ENCODE measurements around the gene MAB21L1. TPM values are rescaled to one million over a fixed set of nuclear protein-coding genes. Genes with fewer than 3 reads are reported as not detected.
A peak's percentile ranks its signal among the peaks of the same experiment; 100 is the strongest.

MAB21L1 gene
- total and polyA plus RNA-seq, 2 experiments from 2014 or later, result 0.78 TPM; not detected in 1

- no peak for TF ChIP-seq ZNF462 (CRISPR knock-in tag; IDR thresholded peaks at IDR 0.05)
- TF ChIP-seq ZNF114 (CRISPR knock-in tag; IDR thresholded peaks at IDR 0.05), result no peak
- TF ChIP-seq ZNF331 (CRISPR knock-in tag; IDR thresholded peaks at IDR 0.05; ENCODE audit: low read depth), result no peak
Observed at GRCh38 chr13:35514061-35514477, 37.6 kb upstream of the MAB21L1 start (continued).

- no peak overlapping the region for H3K27ac ChIP-seq (ENCODE audit: low read depth)
- H3K4me2 ChIP-seq, result no peak overlapping the region
- no peaks in the 10 kb centered on the region for H3K9me2 ChIP-seq (ENCODE audit: insufficient read depth)
- no peaks in the 10 kb centered on the region for H3K36me3 Mint-ChIP-seq (ENCODE audit: low read depth)
- no peaks in the 10 kb centered on the region for H3K27me3 ChIP-seq (ENCODE audit: insufficient read depth)
- H3K36me3 ChIP-seq (ENCODE audit: insufficient read depth), result no peaks in the 10 kb centered on the region
- peak overlapping the region; percentile 18 for H3K27ac Mint-ChIP-seq
- no peak overlapping the region for H3K4me3 Mint-ChIP-seq
- no peaks in the 10 kb centered on the region for H4K20me1 ChIP-seq (replicated peaks; ENCODE audit: insufficient read depth)
- DNase-seq (ENCODE audit: low spot score), result no peak
- no peaks in the 10 kb centered on the region for H3K79me2 ChIP-seq (replicated peaks; ENCODE audit: insufficient read depth)
- ATAC-seq, result peak; percentile 32; the same call in 2 of the 3 replicates
- no peaks in the 10 kb centered on the region for H3F3A ChIP-seq (replicated peaks; ENCODE audit: low read depth)
- H2AFZ ChIP-seq, result no peak overlapping the region
- H3K4me1 Mint-ChIP-seq, result peaks cover 18% of the 10 kb centered on the region
- H3K4me3 ChIP-seq, result no peak overlapping the region
- no peaks in the 10 kb centered on the region for H3K27me3 Mint-ChIP-seq (ENCODE audit: insufficient read depth, low read depth, poor library complexity)
- H3K4me1 ChIP-seq (ENCODE audit: insufficient read depth), result peaks cover 18% of the 10 kb centered on the region
- no peaks in the 10 kb centered on the region for H3K9me3 Mint-ChIP-seq
- TF ChIP-seq ZNF114 (CRISPR knock-in tag; IDR thresholded peaks at IDR 0.05) (no peak), CREB1 (CRISPR knock-in tag; IDR thresholded peaks at IDR 0.05; ENCODE audit: low read depth) (no peak), ETS1 (IDR thresholded peaks at IDR 0.05) (no peak), JUNB (IDR thresholded peaks at IDR 0.05; ENCODE audit: unreplicated experiment) (no peak), POLR2AphosphoS5 (IDR thresholded peaks at IDR 0.05; ENCODE audit: low read depth) (no peak), NANOG (IDR thresholded peaks at IDR 0.05; ENCODE audit: borderline replicate concordance) (no peak), CTCF (conservative IDR thresholded peaks at IDR 0.05; ENCODE audit: low read depth in 2 of 2) (no peak), EZH2 (IDR thresholded peaks at IDR 0.05; ENCODE audit: low read depth, unreplicated experiment) (no peak), REST (IDR thresholded peaks at IDR 0.05; ENCODE audit: unreplicated experiment) (no peak)
Observed at GRCh38 chr13:35512271-35512920, 35.9 kb upstream of the MAB21L1 start.

All from GM23338 (cell line).